ENCODE data around the gene CFAP97. TPM values are rescaled to one million over a fixed set of nuclear protein-coding genes. Genes with fewer than 3 reads are reported as not detected.
A peak's percentile ranks its signal among the peaks of the same experiment; 100 is the strongest.

The CFAP97 gene
- total and polyA plus RNA-seq, 9 of the 15 experiments (the other 6 are each of a cell fraction or from before 2014, with no cell fraction given) = 17.3 to 57.8 (median 44.4) TPM

DNA sequence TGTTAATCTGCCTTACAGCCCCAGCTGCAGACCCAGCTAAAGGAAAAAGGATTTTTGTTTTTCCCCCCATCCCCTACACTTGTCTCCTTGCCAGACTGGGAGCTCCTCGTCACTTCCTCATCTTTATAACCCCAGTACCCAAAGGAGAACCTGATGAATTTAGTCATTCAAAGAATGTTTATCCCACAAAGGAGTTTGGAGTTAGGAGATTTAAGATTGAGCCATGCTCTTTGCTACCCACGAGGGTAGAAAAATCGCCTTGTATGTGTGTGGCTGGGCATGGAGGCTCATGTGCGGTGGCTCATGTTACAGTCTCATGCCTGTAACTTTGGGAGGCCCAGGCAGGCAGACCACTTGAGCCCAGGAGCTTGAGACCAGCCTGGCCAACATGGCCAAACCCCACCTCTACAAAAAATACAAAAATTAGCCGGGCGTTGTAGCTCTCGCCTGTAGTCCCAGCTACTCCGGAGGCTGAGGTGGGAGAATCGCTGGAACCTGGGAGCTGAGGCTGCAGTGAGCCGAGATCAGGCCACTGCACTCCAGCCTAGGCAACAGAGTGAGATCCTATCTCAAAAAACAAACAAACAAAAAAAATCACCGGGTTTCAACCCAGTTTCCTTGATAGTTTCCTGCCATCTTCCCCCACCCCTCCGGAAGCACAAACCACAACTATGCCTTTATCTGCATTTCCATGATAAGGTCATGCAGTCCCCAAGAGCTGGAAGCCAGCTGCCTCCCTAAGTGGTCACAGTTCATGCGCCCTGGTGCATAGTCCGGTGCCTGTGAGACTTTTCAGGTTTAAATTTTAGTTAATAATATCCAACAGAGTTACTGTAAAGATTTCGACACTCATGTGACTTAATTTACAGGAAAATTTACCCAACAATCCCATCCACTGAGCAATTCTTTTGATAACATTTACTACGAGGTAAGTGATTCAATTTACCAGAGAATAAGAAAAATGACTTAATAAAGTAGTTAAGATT is 1.5 kb downstream of the CFAP97 start (continued):
- TF ChIP-seq, protein P1, sequence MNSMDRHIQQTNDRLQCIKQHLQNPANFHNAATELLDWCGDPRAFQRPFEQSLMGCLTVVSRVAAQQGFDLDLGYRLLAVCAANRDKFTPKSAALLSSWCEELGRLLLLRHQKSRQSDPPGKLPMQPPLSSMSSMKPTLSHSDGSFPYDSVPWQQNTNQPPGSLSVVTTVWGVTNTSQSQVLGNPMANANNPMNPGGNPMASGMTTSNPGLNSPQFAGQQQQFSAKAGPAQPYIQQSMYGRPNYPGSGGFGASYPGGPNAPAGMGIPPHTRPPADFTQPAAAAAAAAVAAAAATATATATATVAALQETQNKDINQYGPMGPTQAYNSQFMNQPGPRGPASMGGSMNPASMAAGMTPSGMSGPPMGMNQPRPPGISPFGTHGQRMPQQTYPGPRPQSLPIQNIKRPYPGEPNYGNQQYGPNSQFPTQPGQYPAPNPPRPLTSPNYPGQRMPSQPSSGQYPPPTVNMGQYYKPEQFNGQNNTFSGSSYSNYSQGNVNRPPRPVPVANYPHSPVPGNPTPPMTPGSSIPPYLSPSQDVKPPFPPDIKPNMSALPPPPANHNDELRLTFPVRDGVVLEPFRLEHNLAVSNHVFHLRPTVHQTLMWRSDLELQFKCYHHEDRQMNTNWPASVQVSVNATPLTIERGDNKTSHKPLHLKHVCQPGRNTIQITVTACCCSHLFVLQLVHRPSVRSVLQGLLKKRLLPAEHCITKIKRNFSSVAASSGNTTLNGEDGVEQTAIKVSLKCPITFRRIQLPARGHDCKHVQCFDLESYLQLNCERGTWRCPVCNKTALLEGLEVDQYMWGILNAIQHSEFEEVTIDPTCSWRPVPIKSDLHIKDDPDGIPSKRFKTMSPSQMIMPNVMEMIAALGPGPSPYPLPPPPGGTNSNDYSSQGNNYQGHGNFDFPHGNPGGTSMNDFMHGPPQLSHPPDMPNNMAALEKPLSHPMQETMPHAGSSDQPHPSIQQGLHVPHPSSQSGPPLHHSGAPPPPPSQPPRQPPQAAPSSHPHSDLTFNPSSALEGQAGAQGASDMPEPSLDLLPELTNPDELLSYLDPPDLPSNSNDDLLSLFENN (IDR thresholded peaks at IDR 0.05; ENCODE audit: low read depth in 2 of 2, low read length in 2 of 2) = peak in 1 of 2 experiments; percentile 55; a peak in 1 of 4 replicates
- TF ChIP-seq TSHZ1 (CRISPR knock-in tag; IDR thresholded peaks at IDR 0.05) = no peak
- TF ChIP-seq ZNF778 (CRISPR knock-in tag; IDR thresholded peaks at IDR 0.05) = no peak
- TF ChIP-seq SMARCA5 (IDR thresholded peaks at IDR 0.05) = no peak
- no peak for TF ChIP-seq ZNF232 (CRISPR knock-in tag; IDR thresholded peaks at IDR 0.05)
- no peak for TF ChIP-seq NEUROD1 (IDR thresholded peaks at IDR 0.05; ENCODE audit: borderline replicate concordance, low read depth, low read length, partially characterized antibody)
- TF ChIP-seq LEF1 (IDR thresholded peaks at IDR 0.05) = peak; percentile 51
- TF ChIP-seq TBP (optimal IDR thresholded peaks at IDR 0.05; ENCODE audit: low read depth, low read length) = peak; percentile 40
- peak; percentile 84 for TF ChIP-seq TEAD4 (IDR thresholded peaks at IDR 0.05; ENCODE audit: low read length)
- TF ChIP-seq TEAD4 (CRISPR knock-in tag; IDR thresholded peaks at IDR 0.05; ENCODE audit: borderline replicate concordance) = no peak
- TF ChIP-seq ZNF766 (CRISPR knock-in tag; conservative IDR thresholded peaks at IDR 0.05) = no peak
- TF ChIP-seq ZNF561 (CRISPR knock-in tag; conservative IDR thresholded peaks at IDR 0.05) = no peak
- TF ChIP-seq, protein P2, sequence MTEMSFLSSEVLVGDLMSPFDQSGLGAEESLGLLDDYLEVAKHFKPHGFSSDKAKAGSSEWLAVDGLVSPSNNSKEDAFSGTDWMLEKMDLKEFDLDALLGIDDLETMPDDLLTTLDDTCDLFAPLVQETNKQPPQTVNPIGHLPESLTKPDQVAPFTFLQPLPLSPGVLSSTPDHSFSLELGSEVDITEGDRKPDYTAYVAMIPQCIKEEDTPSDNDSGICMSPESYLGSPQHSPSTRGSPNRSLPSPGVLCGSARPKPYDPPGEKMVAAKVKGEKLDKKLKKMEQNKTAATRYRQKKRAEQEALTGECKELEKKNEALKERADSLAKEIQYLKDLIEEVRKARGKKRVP (CRISPR knock-in tag; IDR thresholded peaks at IDR 0.05) = no peak
- TF ChIP-seq NBN (IDR thresholded peaks at IDR 0.05; ENCODE audit: low read depth) = peak; percentile 24; the same call in 1 of the 2 replicates
- TF ChIP-seq ZBTB34 (CRISPR knock-in tag; IDR thresholded peaks at IDR 0.05) = no peak
- TF ChIP-seq FOXP1 (CRISPR knock-in tag; IDR thresholded peaks at IDR 0.05) = no peak
- no peak for TF ChIP-seq RBBP5 (IDR thresholded peaks at IDR 0.05; ENCODE audit: borderline replicate concordance, insufficient read depth, low read length, poor library complexity, severe bottlenecking)
- TF ChIP-seq CBFA2T2 (conservative IDR thresholded peaks at IDR 0.05) = peak; percentile 71
